Measurements from ENCODE around the gene PDLIM5.
"Not testable (repeated sequence)": the region's sequence is repeated elsewhere in the genome, so short reads cannot be mapped to it uniquely, and the experiment has no call there.

PDLIM5 gene

DNA sequence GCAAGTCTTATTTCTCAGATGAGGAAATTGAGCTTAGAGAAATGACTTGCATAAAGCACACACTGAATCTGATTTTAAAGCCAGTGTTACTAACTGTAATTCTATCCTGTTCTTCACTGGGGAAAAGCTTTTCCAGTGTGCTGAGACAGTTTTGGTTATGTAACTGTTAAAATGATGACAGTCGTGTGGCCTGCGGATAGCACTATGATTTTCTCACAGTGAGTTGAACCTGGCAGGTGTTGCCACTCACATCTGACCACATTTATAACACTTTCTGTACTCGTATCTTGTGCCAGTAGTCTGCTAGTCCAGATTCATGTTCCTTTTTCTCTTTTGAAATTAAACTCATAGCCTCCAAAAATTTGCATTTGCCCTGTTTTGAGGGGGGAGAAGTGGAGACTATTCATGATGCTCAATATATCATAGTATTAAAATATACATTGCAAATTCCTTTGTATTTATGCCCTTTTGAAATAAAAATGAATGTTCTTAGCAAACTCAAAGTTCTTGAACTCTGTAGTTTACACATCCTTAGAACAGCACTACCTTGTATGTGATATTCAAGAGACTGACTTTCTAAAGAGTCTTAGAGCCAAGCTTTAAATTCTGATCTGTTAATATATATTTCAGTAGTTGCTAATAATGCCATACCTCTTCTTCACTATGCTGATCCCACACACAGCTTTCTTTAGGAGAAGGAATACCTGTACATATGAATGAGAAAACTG, 132.3 kb downstream of the PDLIM5 start:
- no peak for DNase-seq (ENCODE audit: low read depth in 2 of 3, low spot score in 2 of 3)

DNA sequence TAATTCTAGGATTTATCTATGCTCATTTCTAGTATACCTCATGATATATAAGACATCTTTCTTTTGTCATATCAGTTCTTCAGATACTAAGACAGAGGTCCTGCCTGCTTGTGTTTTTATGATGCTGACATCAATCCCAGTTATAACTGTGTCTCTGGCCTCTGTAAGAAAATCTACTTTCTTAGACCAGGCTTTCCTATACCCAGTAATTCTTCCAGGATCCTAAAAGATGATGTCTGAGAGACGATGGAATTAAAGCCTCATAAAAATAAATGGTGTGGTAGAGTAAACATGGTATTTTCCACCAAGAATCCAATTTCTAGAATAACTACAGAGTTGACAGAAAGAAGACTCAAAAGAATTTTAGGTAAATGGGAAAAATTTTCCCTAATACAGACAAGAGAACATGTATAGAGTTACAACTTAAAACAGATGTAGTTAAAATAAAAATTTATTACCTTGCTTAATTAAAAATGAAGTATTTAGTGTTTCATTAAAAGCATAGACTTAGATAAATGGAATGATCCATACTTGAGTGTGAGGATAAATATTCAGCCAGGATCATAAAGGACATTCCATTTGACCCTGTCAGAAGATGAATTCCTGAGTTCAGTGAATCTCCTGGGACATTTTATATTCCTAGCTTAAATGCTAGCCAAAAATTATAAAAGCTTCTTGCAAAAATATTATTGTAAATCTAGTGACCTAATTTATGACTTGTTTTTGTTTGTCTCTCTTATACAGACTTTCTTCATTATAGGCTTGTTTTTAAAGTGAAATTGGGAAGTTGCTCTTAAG, 137.4 kb downstream of the PDLIM5 start:
- no peak for DNase-seq (ENCODE audit: low read depth in 2 of 3, low spot score in 2 of 3)

DNA sequence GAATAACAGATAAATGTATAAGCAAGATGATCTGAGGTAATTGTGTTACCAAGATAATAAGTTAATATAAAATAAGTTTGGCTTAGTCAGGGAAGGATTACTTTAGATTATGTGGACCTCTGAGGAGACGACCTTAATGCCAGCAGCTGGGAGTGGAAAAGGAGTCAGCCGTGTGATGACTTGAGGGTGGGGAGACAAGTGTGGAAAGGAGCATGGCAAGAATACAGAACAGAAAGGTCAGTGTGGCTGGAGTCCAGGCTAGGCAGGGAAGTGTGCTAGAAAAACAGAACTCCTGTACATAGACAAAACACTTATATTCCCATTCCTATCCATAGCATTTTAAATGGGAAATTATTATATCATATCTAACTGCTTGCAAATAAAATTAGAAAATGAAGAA, 138.8 kb downstream of the PDLIM5 start:
- no peak for DNase-seq (ENCODE audit: low read depth in 2 of 3, low spot score in 2 of 3)

DNA sequence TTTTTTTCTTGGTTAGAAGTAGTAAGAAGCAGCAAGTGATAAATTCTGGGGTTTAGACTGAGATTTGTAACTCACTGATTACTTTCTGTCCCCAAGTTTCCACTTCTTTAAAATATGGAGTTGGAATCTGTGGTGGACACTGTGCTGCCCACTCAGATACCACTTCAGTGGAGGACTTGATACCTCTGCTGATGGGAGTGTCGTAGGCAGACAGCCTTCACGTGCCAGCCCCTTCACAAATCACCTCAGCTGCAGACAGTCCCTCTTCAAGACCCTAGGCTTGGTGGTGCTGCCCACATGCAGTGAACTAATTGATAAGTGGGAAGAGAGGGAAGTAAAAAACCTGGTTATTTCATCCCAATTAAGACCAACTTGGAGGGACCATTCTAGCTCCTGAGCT, 139.5 kb downstream of the PDLIM5 start:
- no peak for DNase-seq (ENCODE audit: low read depth in 2 of 3, low spot score in 2 of 3)

DNA sequence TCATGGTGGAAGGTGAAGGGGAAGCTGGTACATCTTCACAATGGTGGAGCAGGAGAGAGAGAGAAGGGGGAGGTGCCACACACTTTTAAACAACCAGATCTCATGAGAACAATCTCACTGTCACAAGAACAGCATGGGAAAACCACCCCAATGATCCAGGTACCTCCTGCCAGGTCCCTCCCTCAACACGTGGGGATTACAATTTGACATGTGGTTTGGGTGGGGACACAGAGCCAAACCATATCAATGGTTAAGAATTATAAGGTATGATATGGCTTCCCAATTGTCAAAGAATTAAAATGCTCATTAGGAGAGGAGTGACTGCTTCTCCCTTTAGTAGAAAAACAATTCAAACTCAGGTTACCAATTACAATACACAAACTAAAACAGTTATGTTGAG, 143.3 kb downstream of the PDLIM5 start:
- DNase-seq (ENCODE audit: low read depth in 2 of 3, low spot score in 2 of 3), result no peak

DNA sequence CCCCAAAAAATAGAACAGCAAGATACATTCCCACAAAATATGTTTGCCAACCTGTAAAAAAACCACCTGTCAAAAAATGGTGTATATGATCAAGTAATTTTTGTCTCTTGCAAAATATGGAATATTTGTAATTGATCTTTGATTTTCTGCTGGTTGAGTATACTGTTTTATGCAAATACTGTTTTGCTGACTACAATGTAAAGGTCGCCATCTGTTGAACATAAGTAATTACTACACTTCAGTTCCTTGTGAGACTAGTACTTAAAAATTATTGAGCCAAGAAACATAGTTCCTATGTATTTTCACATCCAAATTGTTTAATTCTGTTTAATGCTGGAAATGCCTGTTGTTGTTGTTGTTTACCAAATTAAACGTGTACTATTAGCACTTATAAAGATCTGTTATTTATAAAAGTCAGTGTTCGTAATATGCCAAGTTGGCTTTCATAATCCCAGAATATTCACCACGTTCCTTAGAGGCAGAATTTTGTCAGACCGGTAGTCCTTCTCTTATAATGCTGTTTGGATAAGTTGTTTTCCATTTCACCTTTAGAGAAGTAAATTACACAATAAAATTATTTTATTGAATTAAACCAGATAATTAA, 144.2 kb downstream of the PDLIM5 start:
- no peak for DNase-seq (ENCODE audit: low read depth in 2 of 3, low spot score in 2 of 3)

DNA sequence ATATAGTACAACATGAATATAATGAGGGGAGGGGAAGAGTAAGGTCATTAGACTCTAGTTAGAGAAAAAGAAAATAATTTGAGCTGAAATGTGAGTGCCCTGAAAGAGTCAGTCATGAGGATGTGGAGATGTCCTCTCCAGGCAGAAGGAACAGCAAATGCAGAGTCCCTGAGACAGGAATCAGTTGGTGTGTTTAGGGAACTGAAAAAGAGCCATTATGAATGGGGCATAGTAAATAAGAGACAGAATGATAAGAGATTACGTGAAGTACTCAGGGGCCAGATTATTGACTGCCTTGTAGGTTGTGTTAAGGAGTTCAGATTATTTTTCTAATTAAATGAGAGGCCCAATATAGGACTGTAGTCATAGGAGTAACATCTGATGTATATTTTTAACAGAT, 147.0 kb downstream of the PDLIM5 start:
- no peak for DNase-seq (ENCODE audit: low read depth in 2 of 3, low spot score in 2 of 3)

DNA sequence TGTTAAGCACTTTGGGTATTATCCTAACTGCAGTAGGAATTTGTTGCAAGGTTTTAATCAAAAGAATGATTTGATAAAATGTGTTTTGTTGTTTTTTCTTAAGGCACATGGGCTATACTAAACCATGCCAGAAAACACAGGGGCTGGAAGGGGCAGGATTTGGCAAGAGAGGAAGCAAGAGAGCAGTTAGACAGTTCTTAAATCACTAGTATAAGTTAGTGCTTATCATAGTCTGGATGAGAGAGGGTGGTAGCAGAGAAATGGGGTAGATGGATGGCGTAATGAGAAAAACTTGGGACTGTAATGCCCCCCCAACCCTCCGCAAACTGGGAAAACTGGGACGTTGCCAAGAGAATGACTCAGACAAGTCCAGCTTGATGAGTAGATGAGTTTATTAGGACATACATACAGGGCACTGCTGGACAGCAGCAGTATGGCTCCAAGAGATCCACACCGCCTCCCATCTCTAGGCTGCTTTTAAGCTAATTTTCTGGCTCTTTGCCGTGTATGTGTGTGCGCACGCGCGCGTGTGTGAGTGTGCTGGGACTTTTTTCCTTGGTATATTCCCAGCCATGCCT, 151.5 kb downstream of the PDLIM5 start:
- DNase-seq (ENCODE audit: low read depth in 2 of 3, low spot score in 2 of 3), result no peak

DNA sequence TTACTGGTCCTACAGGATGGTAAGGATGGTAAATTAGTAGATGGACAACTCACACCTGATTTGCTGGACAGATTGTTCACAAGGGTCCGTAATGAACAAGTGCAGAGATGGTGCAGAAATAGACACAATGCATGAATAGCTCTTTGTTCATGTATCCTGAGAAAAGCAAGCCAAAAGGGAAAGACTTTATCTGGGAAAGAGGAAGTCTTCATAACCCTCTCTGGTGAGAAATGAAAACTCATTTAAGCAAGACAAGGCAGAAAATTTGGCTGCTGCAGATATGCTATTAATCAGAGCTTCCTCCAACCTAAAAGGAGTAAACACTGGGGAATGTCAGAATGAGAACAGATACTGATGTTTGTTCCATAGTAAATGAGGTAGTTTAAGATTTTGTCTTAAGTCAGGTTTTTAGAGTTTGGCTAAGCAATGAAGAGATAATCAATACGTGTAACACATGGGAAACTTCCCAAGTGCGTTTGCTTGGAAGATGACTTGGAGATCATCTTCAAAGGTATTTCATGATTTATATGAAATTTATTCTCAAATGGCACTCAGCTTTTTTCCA, 153.6 kb downstream of the PDLIM5 start:
- no peak for DNase-seq (ENCODE audit: low read depth in 2 of 3, low spot score in 2 of 3)

DNA sequence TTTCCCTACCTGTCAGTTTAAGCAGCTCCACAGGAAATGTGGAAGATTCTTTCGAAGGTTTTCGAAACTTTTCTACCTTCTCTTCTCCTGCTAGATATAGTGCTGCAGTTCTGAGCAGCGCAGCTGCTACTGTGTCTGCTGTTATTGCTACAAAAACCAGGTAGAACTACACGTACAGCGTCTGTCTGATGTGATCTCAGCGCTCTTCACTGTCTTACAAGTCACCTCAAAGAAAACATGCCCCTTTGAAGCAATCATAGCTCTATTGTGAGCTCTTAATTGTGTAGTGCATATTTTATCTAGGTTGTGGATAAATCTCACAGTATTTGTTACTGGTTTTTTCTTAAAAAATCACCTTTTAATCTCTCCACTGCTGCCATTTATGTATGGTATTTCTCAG, 158.4 kb downstream of the PDLIM5 start:
- no peak for DNase-seq (ENCODE audit: low read depth in 2 of 3, low spot score in 2 of 3)

DNA sequence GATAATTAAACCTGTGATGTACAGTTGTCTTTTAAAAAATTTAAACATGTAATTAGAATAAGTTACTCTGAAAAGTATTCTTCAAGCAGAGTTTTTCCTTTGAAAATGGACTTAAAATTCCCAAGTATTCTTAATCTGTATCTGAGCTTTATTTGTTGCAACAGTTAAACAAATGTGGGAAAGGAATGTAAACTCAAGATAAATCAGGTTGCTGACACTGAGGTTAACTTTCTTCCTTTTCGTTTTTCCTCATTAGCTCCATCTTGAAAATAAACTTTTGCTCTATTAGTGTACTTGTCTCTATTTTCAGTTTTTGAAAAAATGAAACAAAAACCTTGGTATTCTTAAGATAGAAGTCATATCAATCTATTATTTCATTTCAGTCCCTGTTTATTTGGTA, 161.5 kb downstream of the PDLIM5 start:
- DNase-seq (ENCODE audit: low read depth in 2 of 3, low spot score in 2 of 3), result no peak

DNA sequence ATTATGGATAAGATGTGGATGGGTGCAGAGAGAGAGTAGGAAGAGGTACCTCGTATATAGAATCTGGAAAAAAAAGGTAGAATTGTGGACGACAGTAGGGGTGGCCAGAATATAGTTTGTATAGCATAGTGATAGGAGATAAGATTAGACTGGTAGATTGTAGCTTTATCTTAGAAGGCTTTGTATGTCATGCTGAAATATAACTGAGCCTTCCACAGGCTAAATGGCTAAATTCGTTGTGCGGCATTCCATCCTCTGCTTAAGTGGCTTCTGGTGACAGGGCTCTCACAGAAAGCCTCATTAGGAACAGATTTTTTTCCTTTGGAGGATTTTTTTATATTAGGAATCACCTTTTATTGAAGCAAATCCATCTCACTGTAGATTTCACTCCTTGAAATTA, 163.7 kb downstream of the PDLIM5 start:
- no peak for DNase-seq (ENCODE audit: low read depth in 2 of 3, low spot score in 2 of 3)

DNA sequence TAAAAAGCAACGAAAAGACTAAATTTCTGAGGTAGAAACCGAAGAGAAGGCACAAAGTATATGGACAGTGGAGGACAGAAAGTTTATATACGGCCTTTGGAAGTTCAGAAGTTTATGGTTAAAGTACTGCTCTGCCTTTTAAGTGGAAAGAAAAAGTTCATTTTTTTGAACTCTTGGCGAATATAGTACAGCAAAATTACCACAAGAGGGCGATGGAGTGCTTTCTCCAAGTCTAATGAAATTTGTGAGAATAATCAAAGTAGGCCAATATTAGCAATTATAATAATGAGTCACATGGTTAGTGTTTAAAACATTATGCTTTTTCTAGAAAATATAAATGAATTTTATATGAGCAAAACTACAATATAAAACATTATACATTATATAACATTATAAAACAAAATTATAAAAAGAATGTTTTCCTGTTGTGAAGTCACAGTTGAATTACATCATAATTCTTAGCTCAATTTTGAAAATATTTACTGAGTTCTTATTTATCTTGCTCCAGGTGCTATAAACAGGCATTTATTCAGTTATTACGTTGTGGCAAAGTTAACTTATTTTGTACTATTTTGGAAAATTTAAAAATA, 169.8 kb downstream of the PDLIM5 start:
- no peak for DNase-seq (ENCODE audit: low read depth in 2 of 3, low spot score in 2 of 3)

DNA sequence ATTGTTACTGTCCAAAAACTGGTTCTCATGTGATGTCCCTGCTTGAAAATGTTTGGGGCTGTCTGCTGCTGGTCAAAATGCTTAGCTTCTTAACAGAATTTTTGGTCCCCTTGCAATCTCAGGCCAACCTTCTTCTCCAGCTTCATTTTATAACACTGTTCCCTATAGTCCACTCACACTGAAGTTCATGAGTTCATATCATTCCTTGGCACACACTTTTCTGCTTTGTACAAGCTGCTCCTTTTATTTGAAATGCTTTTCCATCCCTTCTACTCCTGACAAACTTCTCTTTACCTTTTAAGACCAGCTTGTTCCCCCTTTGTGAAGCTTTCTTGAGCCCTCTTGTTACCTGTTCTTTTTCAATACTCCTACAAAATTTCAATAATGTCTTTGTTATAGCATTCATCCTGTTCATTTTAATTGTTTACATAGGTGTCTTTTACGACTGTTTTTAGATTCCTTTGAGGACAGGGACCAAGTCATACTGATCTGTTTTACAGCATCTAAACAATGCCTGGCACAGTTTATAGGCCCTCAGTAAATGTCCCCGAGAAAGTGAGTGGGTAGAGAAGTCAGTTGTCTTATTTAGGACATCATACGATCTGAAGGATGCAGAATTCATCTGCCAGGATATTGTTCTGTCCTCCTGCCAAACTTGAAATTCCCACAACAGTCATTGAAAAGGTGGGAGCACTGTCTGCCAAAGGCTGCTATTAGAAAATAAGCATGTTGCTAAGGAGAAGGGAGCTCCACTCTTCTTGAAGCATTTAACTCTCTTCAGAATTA, 171.6 kb downstream of the PDLIM5 start:
- no peak for DNase-seq (ENCODE audit: low read depth in 2 of 3, low spot score in 2 of 3)

DNA sequence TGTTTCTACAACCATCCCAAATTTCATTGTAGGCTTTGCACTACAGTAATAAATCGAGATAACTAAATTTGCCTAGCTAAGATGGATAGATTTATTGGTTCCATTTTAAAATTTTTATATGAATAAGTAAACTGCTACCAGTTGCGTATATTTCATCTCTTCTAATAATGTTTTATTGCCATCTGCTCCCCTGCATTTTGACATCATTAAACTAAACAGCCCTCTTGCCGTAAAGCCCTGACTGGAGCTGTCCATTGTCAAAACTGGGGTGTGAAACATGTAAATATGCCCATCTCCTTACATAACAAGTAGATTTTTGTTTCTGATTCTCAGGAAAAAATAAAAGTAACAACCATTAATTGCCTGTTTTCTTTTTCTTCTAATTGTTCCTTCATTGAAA, 175.2 kb downstream of the PDLIM5 start:
- DNase-seq (ENCODE audit: low read depth in 2 of 3, low spot score in 2 of 3), result no peak

DNA sequence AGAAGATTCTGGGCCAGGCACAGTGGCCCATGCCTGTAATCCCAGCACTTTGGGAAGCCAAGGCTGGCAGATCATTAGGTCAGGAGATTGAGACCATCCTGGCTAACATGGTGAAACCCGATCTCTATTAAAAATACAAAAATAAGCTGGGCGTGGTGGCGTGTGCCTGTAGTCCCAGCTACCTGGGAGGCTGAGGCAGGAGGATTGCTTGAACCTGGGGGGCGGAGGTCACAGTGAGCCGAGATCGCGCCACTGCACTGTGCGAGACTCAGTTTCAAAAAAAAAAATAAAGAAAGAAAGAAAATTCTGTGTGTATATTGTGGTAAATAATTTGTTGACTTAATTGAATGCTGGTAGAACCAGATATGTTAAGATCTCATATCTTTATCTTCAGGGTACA, 177.3 kb downstream of the PDLIM5 start:
- not testable (repeated sequence) for DNase-seq (ENCODE audit: low read depth in 2 of 3, low spot score in 2 of 3)

DNA sequence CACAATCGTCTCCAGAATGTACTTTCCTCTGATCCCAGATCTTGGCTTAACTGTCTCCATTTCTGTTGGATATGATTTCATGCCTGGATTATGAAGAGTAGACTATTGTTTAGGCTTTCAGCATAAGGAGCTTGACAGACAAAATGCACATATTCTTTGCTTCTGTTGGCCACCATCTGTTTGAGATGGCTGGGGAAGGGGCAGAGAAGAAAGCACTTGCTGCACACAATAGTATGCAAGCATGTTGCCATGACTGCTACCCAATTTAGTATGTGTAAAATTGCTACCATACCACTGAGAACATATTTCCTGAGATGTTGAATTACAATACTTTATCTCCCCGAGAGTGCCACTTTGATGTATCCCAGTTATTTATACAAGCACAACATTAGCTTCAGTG, 178.1 kb downstream of the PDLIM5 start:
- DNase-seq (ENCODE audit: low read depth in 2 of 3, low spot score in 2 of 3), result no peak

DNA sequence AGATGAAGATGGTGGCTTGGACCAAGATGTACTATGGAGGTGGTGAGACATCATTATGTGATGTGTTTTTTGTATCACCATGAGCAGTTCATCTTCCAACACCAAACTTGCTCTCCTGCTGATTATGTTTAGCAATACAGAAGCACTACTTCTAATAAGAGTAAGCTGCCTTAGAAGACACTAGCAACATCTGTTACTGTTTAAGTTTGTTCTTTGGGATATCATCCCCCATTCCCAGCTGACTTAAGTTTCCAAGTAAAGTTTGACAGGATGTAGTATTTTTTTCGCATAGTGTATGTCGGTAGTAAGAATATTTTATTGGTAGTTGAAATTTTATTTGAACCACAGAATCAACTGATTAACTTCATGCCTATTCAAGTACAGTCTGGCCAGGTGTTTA, 182.5 kb downstream of the PDLIM5 start:
- no peak for DNase-seq (ENCODE audit: low read depth in 2 of 3, low spot score in 2 of 3)

DNA sequence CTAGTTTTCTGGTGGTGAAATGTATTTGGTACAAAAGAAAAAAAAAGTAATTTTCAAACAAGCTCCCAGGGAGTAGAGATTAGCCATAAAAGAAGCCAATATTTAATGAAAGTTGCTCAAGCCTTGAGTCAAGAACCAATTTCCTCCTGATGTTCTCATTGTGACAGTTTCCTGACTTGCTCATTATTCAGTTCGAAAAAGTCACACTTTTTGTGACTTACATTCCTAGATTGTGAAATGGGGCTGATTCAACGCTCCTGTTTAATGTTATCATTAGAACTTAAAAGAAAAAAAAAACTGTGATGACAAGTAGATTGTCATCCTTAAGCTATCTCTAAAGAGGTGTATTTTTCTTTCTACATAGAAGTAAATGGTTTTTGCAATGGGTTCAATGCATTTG, 183.4 kb downstream of the PDLIM5 start:
- no peak for DNase-seq (ENCODE audit: low read depth in 2 of 3, low spot score in 2 of 3)

DNA sequence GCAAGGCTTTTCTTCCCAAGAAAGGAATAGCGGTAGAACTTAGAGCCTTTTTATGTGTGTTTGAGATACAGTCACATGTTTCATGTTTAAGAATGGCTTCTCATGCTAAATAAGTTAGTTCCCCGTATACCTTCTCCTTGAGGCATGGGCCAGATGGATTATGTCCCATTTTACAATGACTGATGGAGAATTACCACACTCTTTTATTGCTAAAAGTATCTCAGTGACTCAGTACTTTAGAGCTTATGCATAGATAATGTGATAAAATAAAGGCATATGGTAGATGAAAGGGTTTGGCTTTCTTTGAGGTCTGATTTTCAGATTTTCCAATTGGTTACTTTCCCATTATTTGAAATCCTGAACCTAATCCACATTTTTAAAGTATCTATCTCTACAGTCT, 184.3 kb downstream of the PDLIM5 start:
- DNase-seq (ENCODE audit: low read depth in 2 of 3, low spot score in 2 of 3), result no peak

DNA sequence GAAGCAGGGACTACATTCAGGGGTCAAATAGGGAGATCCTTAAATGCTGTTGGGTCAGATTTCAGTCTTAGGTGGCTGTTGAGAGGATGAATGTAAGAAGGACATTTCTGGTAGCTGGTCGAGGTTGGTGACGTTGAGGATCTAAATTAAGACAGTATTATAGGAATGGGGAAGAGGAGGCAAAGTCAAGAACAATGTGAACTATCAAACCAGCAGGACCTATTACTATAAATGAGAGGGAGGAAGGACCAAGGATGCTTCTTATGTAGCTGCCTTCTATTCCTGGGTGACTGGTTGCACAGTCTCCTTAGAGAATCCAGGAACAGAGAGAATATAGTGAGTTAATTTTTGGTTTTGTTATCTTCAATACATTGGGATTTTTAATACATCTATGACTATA, 187.6 kb downstream of the PDLIM5 start:
- DNase-seq (ENCODE audit: low read depth in 2 of 3, low spot score in 2 of 3), result no peak

Measured in activated CD8-positive, alpha-beta memory T cell treated with anti-CD3 and anti-CD28 coated beads for 48 hours (primary cell).